SK-N-SH (cell line): Measurements from ENCODE around the gene FZD7. TPM values are rescaled to one million over a fixed set of nuclear protein-coding genes. Genes with fewer than 3 reads are reported as not detected.

Experiments
- CTCF ChIA-PET: fragments of 300-600, 350-600 bp; formaldehyde crosslinking; extraction: SDS; loops from one replicate; lab custom pipeline; 2021; lab: Yijun Ruan, JAX
- POLR2A ChIA-PET: fragments of 350-600 bp; sonication (Branson Sonifier 250); formaldehyde crosslinking; extraction: SDS; loops from one replicate; lab custom pipeline; 2020; ENCODE audit warnings: antibody characterized with exemption, inconsistent platforms; lab: Yijun Ruan, JAX
- DNase-seq: peaks from one replicate; pipeline ENCODE4 v3.0.0; 2012
- H2AFZ ChIP-seq: fragments of 200-600 bp; sonication (generic); 2 replicates; pipeline ENCODE4 v1.8.1; 2016; ENCODE audit warnings: antibody characterized with exemption, mild to moderate bottlenecking, low read depth
- H3F3A ChIP-seq: fragments of 200-600 bp; sonication (generic); replicated peaks from 2 replicates; pipeline ENCODE3; 2016; ENCODE audit warnings: antibody characterized with exemption, mild to moderate bottlenecking; ENCODE audit not compliant: insufficient read depth
- H3K27ac ChIP-seq, 2 experiments: fragments of 200-500 bp in 1 of 2; fragments of 200-600 bp in 1 of 2; sonication (Bioruptor generic) in 1 of 2; sonication (generic), shearing (Covaris generic) in 1 of 2; 2 replicates each; pipeline versions ENCODE4 v1.5.1 to v1.6.1; 2014 to 2016; ENCODE audit warnings: low read depth in 2 of 2, inconsistent platforms in 1 of 2, low read length in 1 of 2, mild to moderate bottlenecking in 1 of 2, mixed read lengths in 1 of 2
- H3K27me3 ChIP-seq: fragments of 200-600 bp; sonication (generic), shearing (Covaris generic); 2 replicates; pipeline ENCODE4 v1.6.1; 2016; ENCODE audit warnings: mixed run types; ENCODE audit not compliant: insufficient read depth
- H3K36me3 ChIP-seq, 2 experiments: fragments of 200-500 bp in 1 of 2; fragments of 200-600 bp in 1 of 2; sonication (Bioruptor generic) in 1 of 2; sonication (generic) in 1 of 2; replicated peaks in 1 of 2; 2 replicates each; pipeline versions ENCODE3 to v1.5.1; 2014 to 2016; ENCODE audit warnings: low read length in 1 of 2, mild to moderate bottlenecking in 1 of 2; ENCODE audit not compliant: insufficient read depth in 2 of 2, control insufficient read depth in 1 of 2
- H3K4me1 ChIP-seq, 2 experiments: fragments of 200-500 bp in 1 of 2; fragments of 200-600 bp in 1 of 2; sonication (Bioruptor generic) in 1 of 2; sonication (generic), shearing (Covaris generic) in 1 of 2; 2 replicates each; pipeline versions ENCODE4 v1.5.1 to v1.6.1; 2014 to 2016; ENCODE audit warnings: low read depth in 1 of 2, low read length in 1 of 2, mixed run types in 1 of 2; ENCODE audit not compliant: insufficient read depth in 2 of 2, control insufficient read depth in 1 of 2
- H3K4me2 ChIP-seq: fragments of 200-600 bp; sonication (generic), shearing (Covaris generic); 2 replicates; pipeline ENCODE4 v1.6.1; 2017; ENCODE audit warnings: mixed run types
- H3K4me3 ChIP-seq, 2 experiments: fragments of 200-500 bp in 1 of 2; fragments of 200-600 bp in 1 of 2; sonication (Bioruptor generic) in 1 of 2; sonication (generic), shearing (Covaris generic) in 1 of 2; 2 replicates each; pipeline versions ENCODE4 v1.5.1 to v1.8.1; 2014 to 2016; ENCODE audit warnings: low read depth in 2 of 2, inconsistent platforms in 1 of 2, low read length in 1 of 2, mild to moderate bottlenecking in 1 of 2, mixed read lengths in 1 of 2, moderate library complexity in 1 of 2
- H3K79me2 ChIP-seq: fragments of 200-600 bp; sonication (generic); 2 replicates; pipeline ENCODE4 v1.8.1; 2017; ENCODE audit warnings: mild to moderate bottlenecking; ENCODE audit not compliant: insufficient read depth
- H3K9ac ChIP-seq: fragments of 200-600 bp; sonication (generic); 2 replicates; pipeline ENCODE4 v1.6.1; 2017; ENCODE audit warnings: mixed run types
- H3K9me2 ChIP-seq: fragments of 200-600 bp; sonication (generic); 2 replicates; pipeline ENCODE4 v1.6.1; 2017; ENCODE audit warnings: mixed run types
- H3K9me3 ChIP-seq: fragments of 200-600 bp; sonication (generic); 2 replicates; pipeline ENCODE4 v1.6.1; 2017; ENCODE audit warnings: mixed run types, mild to moderate bottlenecking, moderate library complexity
- H4K20me1 ChIP-seq: fragments of 200-600 bp; sonication (generic); 2 replicates; pipeline ENCODE4 v1.6.1; 2017; ENCODE audit warnings: mild to moderate bottlenecking, mixed run types; ENCODE audit not compliant: insufficient read depth
- EP300 ChIP-seq, 2 experiments: IDR thresholded peaks; 2 replicates each; pipeline versions ENCODE4 v1.4.0 to v1.6.1; 2012; ENCODE audit warnings: borderline replicate concordance in 1 of 2, low read depth in 1 of 2, low read length in 1 of 2
- FOXM1 ChIP-seq: IDR thresholded peaks from 2 replicates; pipeline ENCODE4 v1.4.0; 2012; ENCODE audit warnings: low read depth, mild to moderate bottlenecking
- GATA2 ChIP-seq: sonication (generic); formaldehyde crosslinking; IDR thresholded peaks from 2 replicates; pipeline ENCODE4 v1.5.0; 2020; ENCODE audit warnings: mild to moderate bottlenecking, missing genetic modification reagents
- MEF2A ChIP-seq: IDR thresholded peaks from 2 replicates; pipeline ENCODE4 v1.4.0; 2012; ENCODE audit warnings: low read depth, borderline replicate concordance
- RAD21 ChIP-seq: IDR thresholded peaks from 2 replicates; pipeline ENCODE4 v1.6.1; 2012; ENCODE audit warnings: mild to moderate bottlenecking, low read length
- SIN3A ChIP-seq: IDR thresholded peaks from 2 replicates; pipeline ENCODE4 v1.6.1; 2012; ENCODE audit warnings: low read depth, mild to moderate bottlenecking, low read length, moderate library complexity, borderline replicate concordance
- TCF12 ChIP-seq: IDR thresholded peaks from 2 replicates; pipeline ENCODE4 v1.4.0; 2012
- TEAD4 ChIP-seq: IDR thresholded peaks from 2 replicates; pipeline ENCODE4 v1.4.0; 2012; ENCODE audit warnings: mild to moderate bottlenecking, borderline replicate concordance; ENCODE audit not compliant: insufficient read depth
- YY1 ChIP-seq: IDR thresholded peaks from 2 replicates; pipeline ENCODE4 v1.4.0; 2012; ENCODE audit warnings: low read depth, mild to moderate bottlenecking
- WGBS: methylation state at CpG from one replicate; pipeline ENCODE4 v1.1.6; 2017; ENCODE audit warnings: low lambda C conversion rate; 5-methylcytosine and 5-hydroxymethylcytosine counted together
- polyA plus RNA-seq, 3 experiments: library from polyadenylated mRNA; depleted of rRNA; stranded (reverse); fragments of >200 nt; gene quantifications; 2 replicates each; pipeline ENCODE4 v1.2.3, GENCODE V29; 2012
- TF ChIP-seq, protein P1 (sequence below): fragments of 150-350 bp; IDR thresholded peaks from 2 replicates; pipeline ENCODE4 v1.6.1; 2016; ENCODE audit warnings: mild to moderate bottlenecking, low read depth, low read length
- TF ChIP-seq, protein P2 (sequence below): IDR thresholded peaks from 2 replicates; pipeline ENCODE4 v1.4.0; 2012; ENCODE audit warnings: low read depth, borderline replicate concordance
- TF ChIP-seq, protein P3 (sequence below): IDR thresholded peaks from 2 replicates; pipeline ENCODE4; 2012

The FZD7 gene
- polyA plus RNA-seq, 1 of the 3 experiments (the other 2 are of a cell fraction) = 19.7 TPM

DNA sequence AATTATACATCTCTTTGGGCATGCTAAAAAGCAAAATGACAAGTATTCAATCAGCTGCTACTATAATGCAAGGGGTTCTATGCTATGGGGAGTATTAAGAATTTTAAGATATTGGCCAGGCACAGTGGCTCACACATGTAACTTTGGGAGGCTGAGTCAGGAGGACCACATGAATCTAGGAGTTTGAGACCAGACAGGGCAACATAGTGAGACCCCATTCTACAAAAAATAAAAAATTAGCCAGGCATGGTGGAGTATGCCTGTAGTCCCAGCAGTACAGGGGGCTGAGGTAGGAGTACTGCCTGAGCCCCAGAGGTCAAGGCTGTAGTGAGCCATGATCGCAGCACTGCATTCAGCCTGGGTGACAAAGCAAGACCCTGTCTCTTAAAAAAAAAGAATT is 33.9 kb downstream of the FZD7 start:
- H3K4me1 ChIP-seq = peaks cover 18% of the 10 kb centered on the region in 2 experiments; a peak in 2 of 4 replicates
- H3K4me2 ChIP-seq = no peak overlapping the region
- H3K9ac ChIP-seq = no peak overlapping the region
- H3F3A ChIP-seq = peaks cover 28% of the 10 kb centered on the region
- ChIA-PET CTCF (interaction anchor here (1.1 to 1.3 kb wide), 2 partner anchors 8 to 11 kb away, joined by 3 to 4 read pairs; no protein-coding TSS in a partner anchor), POLR2A (no interaction called here)
- H3K27ac ChIP-seq = no peak overlapping the region
- WGBS = 94% methylated on average over 1 of the region's 1 CpG
- no peaks in the 10 kb centered on the region for H3K36me3 ChIP-seq
- H3K4me3 ChIP-seq = no peak overlapping the region
- no peak for DNase-seq
- H3K79me2 ChIP-seq = no peaks in the 10 kb centered on the region
- H2AFZ ChIP-seq = no peak overlapping the region
- no peaks in the 10 kb centered on the region for H4K20me1 ChIP-seq
- no peaks in the 10 kb centered on the region for H3K9me3 ChIP-seq
- H3K27me3 ChIP-seq = no peaks in the 10 kb centered on the region
- TF ChIP-seq TEAD4 (no peak), GATA2 (CRISPR knock-in tag) (no peak), EP300 (IDR thresholded peaks at IDR 0.05; ENCODE audit: borderline replicate concordance in 1 of 2, low read depth in 1 of 2, low read length in 1 of 2) (no peak), YY1 (no peak), FOXM1 (no peak), SIN3A (no peak)
- TF ChIP-seq, protein P1, sequence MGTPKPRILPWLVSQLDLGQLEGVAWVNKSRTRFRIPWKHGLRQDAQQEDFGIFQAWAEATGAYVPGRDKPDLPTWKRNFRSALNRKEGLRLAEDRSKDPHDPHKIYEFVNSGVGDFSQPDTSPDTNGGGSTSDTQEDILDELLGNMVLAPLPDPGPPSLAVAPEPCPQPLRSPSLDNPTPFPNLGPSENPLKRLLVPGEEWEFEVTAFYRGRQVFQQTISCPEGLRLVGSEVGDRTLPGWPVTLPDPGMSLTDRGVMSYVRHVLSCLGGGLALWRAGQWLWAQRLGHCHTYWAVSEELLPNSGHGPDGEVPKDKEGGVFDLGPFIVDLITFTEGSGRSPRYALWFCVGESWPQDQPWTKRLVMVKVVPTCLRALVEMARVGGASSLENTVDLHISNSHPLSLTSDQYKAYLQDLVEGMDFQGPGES = no peak
- TF ChIP-seq, protein P2, sequence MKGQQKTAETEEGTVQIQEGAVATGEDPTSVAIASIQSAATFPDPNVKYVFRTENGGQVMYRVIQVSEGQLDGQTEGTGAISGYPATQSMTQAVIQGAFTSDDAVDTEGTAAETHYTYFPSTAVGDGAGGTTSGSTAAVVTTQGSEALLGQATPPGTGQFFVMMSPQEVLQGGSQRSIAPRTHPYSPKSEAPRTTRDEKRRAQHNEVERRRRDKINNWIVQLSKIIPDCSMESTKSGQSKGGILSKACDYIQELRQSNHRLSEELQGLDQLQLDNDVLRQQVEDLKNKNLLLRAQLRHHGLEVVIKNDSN = no peak
- TF ChIP-seq, protein P3, sequence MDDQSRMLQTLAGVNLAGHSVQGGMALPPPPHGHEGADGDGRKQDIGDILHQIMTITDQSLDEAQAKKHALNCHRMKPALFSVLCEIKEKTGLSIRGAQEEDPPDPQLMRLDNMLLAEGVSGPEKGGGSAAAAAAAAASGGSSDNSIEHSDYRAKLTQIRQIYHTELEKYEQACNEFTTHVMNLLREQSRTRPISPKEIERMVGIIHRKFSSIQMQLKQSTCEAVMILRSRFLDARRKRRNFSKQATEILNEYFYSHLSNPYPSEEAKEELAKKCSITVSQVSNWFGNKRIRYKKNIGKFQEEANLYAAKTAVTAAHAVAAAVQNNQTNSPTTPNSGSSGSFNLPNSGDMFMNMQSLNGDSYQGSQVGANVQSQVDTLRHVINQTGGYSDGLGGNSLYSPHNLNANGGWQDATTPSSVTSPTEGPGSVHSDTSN = no peak
- TF ChIP-seq, all 33 proteins: peak for 0
- H3K9me2 ChIP-seq = no peaks in the 10 kb centered on the region

DNA sequence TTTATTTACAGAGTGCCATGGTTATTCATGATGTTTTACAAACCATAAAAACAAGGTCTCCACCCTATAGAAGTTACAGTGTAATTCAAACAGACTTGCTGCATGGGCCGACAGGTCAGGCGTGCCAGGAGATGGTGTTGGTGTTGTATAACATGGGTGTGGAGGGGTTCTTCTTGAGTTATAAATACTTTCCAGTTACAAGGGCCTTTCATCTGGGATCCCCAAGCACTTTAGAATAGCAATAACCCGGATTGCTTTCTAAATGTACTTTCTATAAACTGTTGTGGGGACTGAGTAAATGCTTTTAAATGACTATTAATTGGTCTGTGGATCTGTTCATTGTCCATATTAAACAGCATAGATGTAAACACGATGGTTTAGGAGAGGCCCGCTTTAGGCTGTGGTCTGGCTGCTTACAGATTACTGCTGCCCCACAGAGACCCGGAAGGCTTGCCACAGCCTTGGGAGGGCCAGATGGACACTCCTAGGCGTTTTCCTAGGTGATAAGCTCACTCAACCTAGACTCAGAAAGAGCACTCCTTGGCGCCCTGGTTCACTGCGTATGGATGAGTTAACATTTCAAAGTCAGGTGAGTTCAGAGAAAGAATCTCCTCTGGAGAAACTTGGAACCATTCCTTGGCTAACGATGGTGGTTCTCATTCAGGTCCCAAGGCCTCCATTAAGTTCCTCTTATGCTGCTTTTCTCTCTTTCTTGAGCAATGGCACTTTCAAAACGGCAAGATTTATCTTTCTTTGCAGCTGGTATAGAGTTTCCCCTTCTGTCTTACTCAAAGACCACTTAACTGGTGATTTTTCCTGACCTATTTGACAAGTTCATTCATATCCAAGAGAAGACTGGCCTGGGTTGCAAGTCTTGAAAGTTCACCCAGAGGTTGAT is 35.8 kb downstream of the FZD7 start:
- H3K9me2 ChIP-seq = no peaks in the 10 kb centered on the region
- H3K4me3 ChIP-seq = no peak overlapping the region
- no peak overlapping the region for H3K4me2 ChIP-seq
- WGBS = 82% methylated on average over 10 of the region's 11 CpGs
- no peak for DNase-seq
- ChIA-PET CTCF (no interaction called here), POLR2A (no interaction called here)
- no peaks in the 10 kb centered on the region for H3K36me3 ChIP-seq
- peaks cover 10% of the 10 kb centered on the region for H3F3A ChIP-seq
- no peaks in the 10 kb centered on the region for H3K79me2 ChIP-seq
- peaks cover 11 to 19% of the 10 kb centered on the region in 2 experiments; a peak in 2 of 4 replicates for H3K4me1 ChIP-seq
- no peak overlapping the region for H3K9ac ChIP-seq
- TF ChIP-seq MEF2A (no peak), SIN3A (no peak), TCF12 (no peak), RAD21 (no peak)
- TF ChIP-seq, all 33 proteins: peak for 0
- H3K27ac ChIP-seq = no peak overlapping the region
- no peak overlapping the region for H2AFZ ChIP-seq
- H3K9me3 ChIP-seq = no peaks in the 10 kb centered on the region
- H3K27me3 ChIP-seq = no peaks in the 10 kb centered on the region
- H4K20me1 ChIP-seq = no peaks in the 10 kb centered on the region
